ENCODE measurements around the gene PTPRZ1.

PTPRZ1 gene

DNA sequence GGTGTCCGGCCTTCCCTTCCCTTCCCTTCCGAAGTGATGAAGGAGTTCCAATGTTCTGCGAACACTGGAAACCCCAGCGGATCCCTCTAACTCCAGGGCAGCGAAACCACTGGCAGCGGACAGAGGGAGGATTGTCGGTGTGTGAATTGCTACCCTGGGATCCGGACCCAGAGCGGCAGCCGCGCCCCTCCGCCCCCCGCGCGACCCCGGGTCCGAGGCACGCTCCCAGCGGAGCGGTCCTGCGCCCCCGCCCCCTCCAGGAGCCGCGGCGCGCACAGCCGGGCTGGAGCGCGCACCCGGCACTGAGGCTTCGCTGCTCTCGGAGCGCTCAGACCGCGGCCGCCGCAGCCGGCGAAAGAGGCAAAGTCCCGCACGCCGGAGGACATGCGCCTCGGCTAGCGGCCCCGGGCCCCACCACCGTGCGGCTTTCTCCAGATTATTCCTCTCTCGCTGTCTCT, at the start of gene PTPRZ1:
TSS of gene PTPRZ1 (plus strand) at position 331 of the 458 bp plus-strand sequence. CDS start 339 bp downstream, outside the sequence.
- TF ChIP-seq, protein P1, sequence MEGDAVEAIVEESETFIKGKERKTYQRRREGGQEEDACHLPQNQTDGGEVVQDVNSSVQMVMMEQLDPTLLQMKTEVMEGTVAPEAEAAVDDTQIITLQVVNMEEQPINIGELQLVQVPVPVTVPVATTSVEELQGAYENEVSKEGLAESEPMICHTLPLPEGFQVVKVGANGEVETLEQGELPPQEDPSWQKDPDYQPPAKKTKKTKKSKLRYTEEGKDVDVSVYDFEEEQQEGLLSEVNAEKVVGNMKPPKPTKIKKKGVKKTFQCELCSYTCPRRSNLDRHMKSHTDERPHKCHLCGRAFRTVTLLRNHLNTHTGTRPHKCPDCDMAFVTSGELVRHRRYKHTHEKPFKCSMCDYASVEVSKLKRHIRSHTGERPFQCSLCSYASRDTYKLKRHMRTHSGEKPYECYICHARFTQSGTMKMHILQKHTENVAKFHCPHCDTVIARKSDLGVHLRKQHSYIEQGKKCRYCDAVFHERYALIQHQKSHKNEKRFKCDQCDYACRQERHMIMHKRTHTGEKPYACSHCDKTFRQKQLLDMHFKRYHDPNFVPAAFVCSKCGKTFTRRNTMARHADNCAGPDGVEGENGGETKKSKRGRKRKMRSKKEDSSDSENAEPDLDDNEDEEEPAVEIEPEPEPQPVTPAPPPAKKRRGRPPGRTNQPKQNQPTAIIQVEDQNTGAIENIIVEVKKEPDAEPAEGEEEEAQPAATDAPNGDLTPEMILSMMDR (IDR thresholded peaks at IDR 0.05; ENCODE audit: low read depth, low read length) = no peak
- DNase-seq (ENCODE audit: low read depth in 2 of 2) = peak; percentile 16 to 31
- peak within 1 kb of the TSS; percentile 55 to 56 for H3K4me3 ChIP-seq (replicated peaks in 1 of 2; ENCODE audit: low read depth in 2 of 2, low read length in 2 of 2)

DNA sequence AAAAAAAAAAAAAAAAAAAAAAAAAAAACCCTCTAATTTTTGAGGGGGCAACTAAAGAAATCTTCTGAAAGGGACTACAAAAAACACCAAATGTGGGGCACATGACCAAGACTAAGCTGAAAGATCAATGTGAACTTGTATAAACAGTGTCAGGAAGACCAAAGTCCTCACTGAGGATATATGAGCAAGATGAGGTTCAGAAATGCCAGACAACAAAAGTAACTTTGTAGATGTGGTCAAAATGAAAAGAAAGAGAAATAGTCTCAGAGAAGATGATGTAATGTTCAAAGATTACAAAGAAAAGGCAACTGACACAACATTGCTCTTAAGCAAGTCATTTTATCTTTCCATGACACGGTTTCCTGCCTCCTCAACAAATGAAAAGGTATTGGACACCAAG, 48.7 kb upstream of the PTPRZ1 start:
- no peak for DNase-seq (ENCODE audit: low read depth in 2 of 2)
- TF ChIP-seq, protein P1 (IDR thresholded peaks at IDR 0.05; ENCODE audit: low read depth, low read length) = no peak
- no peak overlapping the region for H3K4me3 ChIP-seq (replicated peaks in 1 of 2; ENCODE audit: low read depth in 2 of 2, low read length in 2 of 2)

DNA sequence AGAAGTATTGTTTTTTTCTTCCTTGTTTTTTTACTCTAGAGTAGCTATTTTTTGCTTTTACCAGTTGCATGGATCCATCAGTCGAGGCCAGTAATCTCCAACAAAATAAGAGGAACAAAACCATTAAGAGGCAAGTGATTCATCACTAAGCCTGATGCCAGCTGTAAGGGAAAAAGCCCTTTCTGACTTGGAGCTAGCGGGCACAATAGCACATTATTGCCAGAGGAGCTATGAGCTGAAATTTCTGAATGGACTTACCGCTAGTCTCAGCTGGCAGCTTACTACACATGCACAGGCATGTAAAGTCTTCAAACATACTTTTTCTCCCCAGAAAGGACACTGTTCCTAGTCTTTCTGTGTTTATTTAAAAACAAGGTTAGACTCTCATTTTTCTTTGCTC, 41.6 kb upstream of the PTPRZ1 start:
- no peak overlapping the region for H3K4me3 ChIP-seq (replicated peaks in 1 of 2; ENCODE audit: low read depth in 2 of 2, low read length in 2 of 2)
- TF ChIP-seq, protein P1 (IDR thresholded peaks at IDR 0.05; ENCODE audit: low read depth, low read length) = no peak
- DNase-seq (ENCODE audit: low read depth in 2 of 2) = no peak

DNA sequence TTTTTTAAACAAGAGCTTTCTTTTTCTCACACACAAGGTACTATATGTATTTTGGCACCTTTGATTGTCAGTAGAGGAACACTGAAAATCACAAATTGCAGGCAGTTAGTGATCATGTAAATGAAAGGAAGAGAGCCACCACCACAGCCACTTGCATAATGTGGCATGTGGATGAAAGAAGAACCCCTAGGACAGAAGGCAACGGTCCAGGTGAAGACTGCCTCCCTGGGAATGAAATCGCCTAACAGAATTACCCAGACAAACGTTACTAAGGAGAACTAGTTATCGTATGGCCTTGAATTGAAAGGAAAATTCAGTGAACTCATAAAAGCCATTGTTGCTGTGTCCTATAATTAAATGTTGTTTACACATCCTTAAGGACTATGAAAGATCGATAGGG, 41.2 kb upstream of the PTPRZ1 start:
- TF ChIP-seq, protein P1 (IDR thresholded peaks at IDR 0.05; ENCODE audit: low read depth, low read length) = no peak
- H3K4me3 ChIP-seq (replicated peaks in 1 of 2; ENCODE audit: low read depth in 2 of 2, low read length in 2 of 2) = no peak overlapping the region
- no peak for DNase-seq (ENCODE audit: low read depth in 2 of 2)

DNA sequence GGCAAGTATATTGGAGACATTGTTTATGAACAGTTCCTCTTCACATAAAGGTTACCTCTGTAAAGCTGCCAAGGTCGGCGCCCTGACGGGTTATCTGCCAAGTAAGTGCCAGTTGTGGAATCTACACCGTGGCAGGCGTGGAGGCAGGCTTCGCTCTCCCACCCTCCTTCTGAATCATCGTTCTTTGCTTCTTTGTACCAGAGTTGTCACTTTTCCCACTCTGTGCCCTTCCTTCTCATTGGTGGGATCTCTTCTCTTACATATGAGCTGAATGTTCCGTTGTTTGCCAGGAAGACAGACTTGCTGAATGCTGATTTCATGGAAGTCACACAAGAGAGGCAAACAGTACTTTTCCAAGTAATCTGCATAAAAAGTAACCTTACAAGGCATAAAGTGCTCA, 40.6 kb upstream of the PTPRZ1 start:
- DNase-seq (ENCODE audit: low read depth in 2 of 2) = no peak
- TF ChIP-seq, protein P1 (IDR thresholded peaks at IDR 0.05; ENCODE audit: low read depth, low read length) = no peak
- no peak overlapping the region for H3K4me3 ChIP-seq (replicated peaks in 1 of 2; ENCODE audit: low read depth in 2 of 2, low read length in 2 of 2)

DNA sequence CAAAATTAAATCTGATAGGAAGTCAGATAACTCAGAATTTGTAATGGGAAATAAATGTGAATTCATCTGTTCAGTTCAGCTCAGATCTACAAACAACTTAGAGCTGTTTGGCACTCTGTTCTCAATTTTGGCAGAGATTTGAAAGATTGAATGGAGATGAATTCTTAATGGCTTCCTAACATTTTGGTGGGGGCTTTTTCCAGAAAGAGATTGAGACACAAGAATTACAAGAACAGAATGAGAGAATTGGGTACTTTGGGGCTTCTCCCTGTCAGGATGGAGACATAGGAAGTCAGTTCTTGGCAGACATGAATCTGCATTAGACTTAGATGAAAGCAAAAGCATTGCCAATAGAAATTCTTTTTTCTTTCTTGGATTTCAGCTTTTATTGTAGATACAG, 39.0 kb upstream of the PTPRZ1 start:
- H3K4me3 ChIP-seq (replicated peaks in 1 of 2; ENCODE audit: low read depth in 2 of 2, low read length in 2 of 2) = no peak overlapping the region
- DNase-seq (ENCODE audit: low read depth in 2 of 2) = no peak
- TF ChIP-seq, protein P1 (IDR thresholded peaks at IDR 0.05; ENCODE audit: low read depth, low read length) = no peak

DNA sequence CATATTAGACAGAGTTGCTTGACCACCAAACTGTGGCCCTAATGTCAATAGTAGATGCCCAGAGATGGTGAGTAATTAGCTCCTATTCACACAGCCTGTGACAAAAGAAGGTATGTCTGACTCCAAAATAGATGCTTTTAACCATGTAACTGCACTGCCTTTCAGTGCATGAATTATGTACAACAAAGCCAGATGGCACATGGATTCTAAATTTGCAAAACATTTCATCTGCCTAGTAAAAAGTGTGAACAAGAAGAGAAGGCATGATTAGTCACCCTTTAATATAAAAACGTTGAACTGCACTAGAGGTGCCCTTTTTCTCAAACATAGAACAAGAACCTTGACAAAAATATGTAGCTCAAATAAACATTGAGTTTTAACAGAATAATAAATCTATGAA, 35.5 kb upstream of the PTPRZ1 start:
- TF ChIP-seq, protein P1 (IDR thresholded peaks at IDR 0.05; ENCODE audit: low read depth, low read length) = no peak
- H3K4me3 ChIP-seq (replicated peaks in 1 of 2; ENCODE audit: low read depth in 2 of 2, low read length in 2 of 2) = no peak overlapping the region
- DNase-seq (ENCODE audit: low read depth in 2 of 2) = no peak
